GM03348 (cell line): ENCODE measurements around the gene SNX18.

ENCODE experiments used
- DNase-seq: peaks from one replicate; pipeline ENCODE4 v3.0.0; 2012; ENCODE audit warnings: low spot score

SNX18 gene

DNA sequence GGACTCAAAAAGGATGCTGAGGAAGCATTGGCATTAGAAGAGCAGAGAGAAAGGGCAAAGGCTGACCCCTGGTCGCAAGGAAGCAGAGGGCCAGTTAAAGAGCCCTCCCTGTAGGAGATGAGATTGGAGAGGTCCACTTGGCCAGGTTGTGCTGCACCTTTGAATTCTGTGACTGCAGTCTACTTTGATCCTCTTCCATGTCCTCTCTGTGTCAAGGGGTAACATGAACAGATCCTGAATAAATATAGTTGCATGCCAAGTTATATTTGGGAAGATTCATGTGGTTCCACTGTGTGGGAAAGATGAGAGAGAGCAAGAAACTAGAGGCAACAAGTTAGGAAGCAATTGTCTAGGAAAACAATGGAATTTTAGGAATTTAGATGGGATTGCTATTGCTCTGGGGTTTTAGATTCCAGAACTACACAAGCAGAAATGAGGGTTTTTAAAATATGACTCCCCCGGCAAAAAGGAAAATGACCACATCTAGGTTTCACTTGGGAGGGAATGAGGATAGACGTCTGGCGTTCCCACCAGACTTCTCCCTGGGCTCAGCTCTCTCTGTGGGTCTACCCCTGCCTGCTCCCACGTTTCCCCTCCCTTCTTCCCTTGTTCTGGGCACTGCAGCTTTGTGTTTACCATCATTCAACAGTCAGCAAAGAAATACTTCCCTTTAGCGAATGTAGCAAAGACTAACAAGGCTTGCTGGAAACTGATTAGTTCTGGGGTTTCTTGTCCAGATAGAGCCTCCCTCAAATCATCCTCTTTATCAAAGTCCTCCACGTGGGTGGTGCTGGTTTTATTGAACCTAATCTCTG lies 63.6 kb downstream of the SNX18 start:
- peak; percentile 67 for DNase-seq

DNA sequence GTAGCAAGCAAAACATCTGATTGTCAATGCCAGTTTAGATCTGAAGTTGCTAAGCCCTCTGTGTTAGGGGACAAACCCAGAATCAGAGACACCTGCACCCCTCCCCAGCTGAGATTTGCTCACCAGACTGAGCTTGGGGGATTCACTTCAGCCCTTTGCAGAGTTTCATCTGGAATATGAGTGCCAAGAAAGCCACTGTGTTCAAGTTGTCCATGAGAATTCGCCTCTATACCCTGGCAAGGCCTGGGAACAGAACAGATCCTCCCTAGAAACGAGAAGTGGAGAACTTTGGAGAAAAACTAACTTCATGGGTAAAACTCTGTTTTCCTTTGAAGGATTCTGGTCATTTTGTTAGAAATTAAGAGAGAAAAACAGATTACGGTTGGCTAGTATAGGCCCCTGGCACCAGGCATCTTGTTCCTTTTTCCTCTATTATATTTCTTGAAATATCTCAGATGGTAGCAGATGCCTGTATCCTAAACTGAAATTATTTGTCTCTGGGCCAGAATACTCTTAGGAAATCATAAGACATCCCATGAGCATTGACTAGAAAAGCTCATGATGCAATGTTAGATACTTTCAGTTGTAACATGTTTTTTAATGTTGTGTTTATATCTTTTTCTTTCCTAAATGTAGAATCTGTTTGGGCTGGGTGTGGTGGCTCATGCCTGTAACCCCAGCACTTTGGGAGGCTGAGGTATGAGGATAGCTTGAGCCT lies 64.4 kb downstream of the SNX18 start:
- peak; percentile 66 for DNase-seq

DNA sequence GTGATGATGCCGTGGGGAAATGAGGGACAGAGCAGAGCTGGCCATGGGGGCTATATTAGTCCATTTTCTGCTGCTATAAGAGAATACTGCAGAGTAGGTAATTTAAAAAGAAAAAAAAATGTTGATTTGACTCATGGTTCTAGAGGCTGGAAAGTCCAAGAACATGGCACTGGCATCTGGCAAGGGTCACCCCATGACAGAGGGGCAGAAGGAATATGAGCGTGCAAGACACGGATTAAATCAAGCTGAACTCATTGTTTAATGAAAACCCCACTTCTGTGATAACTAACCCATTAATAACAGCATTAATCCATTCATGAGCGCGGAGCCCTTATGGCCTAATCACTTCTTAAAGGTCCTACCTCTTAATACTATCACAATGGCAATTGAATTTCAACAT lies 68.8 kb downstream of the SNX18 start:
- no peak for DNase-seq

DNA sequence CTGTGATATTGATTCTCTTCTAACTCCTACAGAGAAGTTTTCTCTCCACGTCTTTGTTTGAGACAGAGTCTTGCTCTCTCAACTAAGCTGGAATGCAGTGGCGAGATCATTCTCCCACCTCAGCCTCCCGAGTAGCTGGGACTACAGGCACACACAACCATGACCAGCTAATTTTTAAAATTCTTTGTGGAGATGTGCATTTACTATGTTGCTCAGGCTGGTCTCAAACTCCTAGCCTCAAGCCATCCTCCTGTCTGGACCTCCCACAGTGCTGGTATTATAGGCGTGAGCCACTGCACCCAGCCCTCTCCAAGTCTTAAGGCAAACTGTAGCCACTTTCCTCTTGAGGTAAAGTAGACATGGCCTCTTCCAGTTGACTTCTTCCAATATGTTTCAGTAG lies 72.2 kb downstream of the SNX18 start:
- no peak for DNase-seq

DNA sequence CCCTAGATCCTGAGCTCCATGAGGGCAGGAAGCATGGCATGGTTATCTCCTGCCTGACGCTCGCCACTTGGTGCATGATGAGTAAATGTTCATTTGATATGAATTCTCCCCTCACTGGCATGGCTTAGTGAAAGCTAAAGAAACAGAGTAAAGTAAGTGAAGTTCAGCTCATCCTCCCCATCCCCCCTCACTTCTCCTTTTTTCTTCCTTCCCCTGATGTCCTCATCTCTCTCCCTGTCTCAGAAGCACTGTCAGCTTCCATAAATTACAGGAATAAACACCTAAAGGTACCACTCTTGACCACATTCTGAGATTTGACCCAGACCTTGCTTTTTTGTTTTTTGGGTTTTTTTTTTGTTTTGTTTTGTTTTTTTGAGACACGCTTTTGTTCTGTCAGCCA lies 73.3 kb downstream of the SNX18 start:
- no peak for DNase-seq

DNA sequence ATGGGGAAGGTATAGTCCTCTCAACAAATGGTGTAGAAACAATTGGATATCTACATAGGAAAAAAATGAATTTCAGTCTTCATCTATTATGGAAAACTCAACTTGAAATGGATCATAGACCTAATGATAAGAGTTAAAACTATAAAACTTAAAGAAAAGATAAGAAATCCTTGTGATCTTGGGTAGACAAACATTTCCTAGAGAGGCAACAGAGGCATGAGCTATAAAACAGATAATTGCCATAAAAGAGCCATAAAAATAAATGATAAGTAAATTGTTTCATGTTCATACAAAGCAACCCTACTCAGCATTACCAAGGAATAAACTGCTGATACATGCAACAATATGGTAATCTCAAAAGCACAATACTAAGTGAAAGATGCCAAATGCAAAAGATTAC lies 76.2 kb downstream of the SNX18 start:
- no peak for DNase-seq

DNA sequence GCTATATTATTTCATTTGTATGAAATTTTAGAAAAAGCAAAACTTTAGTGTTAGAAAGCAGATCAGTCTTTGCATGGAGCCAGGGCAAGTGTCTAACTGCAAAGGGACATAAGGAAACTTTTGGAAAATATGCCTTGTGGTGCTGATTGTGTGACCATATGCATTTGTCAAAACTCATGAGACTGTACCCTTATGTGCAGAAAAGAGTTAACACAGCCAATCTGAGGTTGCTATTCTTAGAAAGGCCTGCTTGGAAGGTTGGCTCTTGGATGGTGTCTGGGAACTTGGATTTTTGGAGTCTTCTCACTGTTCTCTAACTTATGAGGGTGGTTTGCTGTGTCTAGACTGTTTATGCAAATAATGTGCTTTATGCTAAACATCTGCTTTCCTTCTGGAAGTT lies 76.6 kb downstream of the SNX18 start:
- DNase-seq: no peak

DNA sequence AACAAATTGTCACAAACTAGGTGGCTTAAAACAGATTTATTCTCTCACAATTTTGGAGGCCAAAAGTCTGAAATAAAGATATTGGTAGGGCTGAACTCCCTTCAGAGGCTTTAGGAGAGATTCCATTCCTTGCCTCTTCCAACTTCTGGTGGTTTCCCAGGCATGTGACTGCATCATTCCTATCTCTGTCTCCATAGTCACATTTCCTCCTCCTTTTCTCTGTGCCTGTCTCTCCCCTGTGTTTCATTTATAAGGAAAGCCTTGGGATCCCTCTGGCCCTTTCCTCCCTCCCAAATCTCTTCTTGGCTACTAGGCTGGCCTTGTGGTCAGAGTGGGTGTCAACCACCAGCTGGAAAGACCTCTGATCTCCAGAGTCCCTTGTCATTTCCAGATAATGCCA lies 78.2 kb downstream of the SNX18 start:
- DNase-seq: peak; percentile 65
